Heart left ventricle (tissue), 13 donors: ENCODE measurements around the gene PTPN21.

Experiments
- POLR2A ChIP-seq, 2 donors: fragments of 450-650 bp; IDR thresholded peaks; one replicate each; pipeline ENCODE4 v1.6.1; 2017; ENCODE audit warnings: antibody characterized with exemption in 2 of 2, mild to moderate bottlenecking in 2 of 2, moderate library complexity in 2 of 2
- TF ChIP-seq, protein P1 (sequence below), 12 donors: fragments of 200-600 bp; sonication (generic) in 4 of 12; IDR thresholded peaks; one replicate each; pipeline versions ENCODE4 v1.5.0 to v1.8.0; 2018 to 2022; ENCODE audit warnings: antibody characterized with exemption in 12 of 12, mild to moderate bottlenecking in 5 of 12
- donor health status: ischemic (EF 13 %, LVEDD 7.1; RV severe dilation, severe dysfunction).
- donor health status: DM: no; HTN: yes; CAD: no.
- donor health status: DM: no; HTN: no; CAD: no.
- donor health status: ischemic (EF 25% LVEDD 6.9; RV normal size, moderate dysfunction).
- donor health status: ischemic (EF 25% LVEDD 5.7; RV mildly dilated, moderate dysfunction).
- donor health status: ischemic (EF 35%, LVEDD 5.7; RV mildly dilated, moderate dysfunction).
- donor health status: nonischemic (EF 11% LVEDD 7.7; RV severe dilation, severe dysfunction).
- donor health status: DM: yes; HTN: yes; CAD: no.
- donor health status: PGD.
- donor health status: ischemic (EF 29% LVEDD 5.4; RV normal size, mild dysfunction).
- donor health status: nonischemic (EF 23%, LVEDD 6.1; RV moderate dilation, normal function).

DNA sequence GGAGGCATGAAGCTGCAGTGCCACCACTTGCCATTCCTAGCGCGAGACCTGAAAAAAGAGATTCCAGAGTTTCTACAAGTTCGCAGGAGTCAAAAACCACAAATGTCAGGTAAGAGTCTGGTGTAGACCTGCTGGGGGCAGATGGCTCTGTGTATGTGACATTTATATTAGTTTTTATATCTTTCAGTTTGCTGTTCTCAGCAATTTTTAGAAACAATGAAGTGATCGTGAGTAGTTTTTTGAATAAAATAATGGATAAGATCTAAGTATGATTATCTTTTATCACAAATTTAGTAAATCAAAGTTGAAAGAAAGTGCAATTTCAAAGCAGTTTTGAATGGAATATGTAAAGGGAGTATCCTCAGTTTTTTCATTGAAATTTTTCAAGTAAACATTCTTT is 17.3 kb upstream of the PTPN21 start:
- TF ChIP-seq, protein P1, sequence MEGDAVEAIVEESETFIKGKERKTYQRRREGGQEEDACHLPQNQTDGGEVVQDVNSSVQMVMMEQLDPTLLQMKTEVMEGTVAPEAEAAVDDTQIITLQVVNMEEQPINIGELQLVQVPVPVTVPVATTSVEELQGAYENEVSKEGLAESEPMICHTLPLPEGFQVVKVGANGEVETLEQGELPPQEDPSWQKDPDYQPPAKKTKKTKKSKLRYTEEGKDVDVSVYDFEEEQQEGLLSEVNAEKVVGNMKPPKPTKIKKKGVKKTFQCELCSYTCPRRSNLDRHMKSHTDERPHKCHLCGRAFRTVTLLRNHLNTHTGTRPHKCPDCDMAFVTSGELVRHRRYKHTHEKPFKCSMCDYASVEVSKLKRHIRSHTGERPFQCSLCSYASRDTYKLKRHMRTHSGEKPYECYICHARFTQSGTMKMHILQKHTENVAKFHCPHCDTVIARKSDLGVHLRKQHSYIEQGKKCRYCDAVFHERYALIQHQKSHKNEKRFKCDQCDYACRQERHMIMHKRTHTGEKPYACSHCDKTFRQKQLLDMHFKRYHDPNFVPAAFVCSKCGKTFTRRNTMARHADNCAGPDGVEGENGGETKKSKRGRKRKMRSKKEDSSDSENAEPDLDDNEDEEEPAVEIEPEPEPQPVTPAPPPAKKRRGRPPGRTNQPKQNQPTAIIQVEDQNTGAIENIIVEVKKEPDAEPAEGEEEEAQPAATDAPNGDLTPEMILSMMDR (IDR thresholded peaks at IDR 0.05) = no peak
- no peak for TF ChIP-seq POLR2A (IDR thresholded peaks at IDR 0.05)
